ENCODE measurements around the gene MPV17. TPM values are rescaled to one million over a fixed set of nuclear protein-coding genes. Genes with fewer than 3 reads are reported as not detected.
"Not testable (repeated sequence)": the region's sequence is repeated elsewhere in the genome, so short reads cannot be mapped to it uniquely, and the experiment has no call there.

The MPV17 gene
- total RNA-seq: 32.7 and 34.2 TPM in 2 replicates

DNA sequence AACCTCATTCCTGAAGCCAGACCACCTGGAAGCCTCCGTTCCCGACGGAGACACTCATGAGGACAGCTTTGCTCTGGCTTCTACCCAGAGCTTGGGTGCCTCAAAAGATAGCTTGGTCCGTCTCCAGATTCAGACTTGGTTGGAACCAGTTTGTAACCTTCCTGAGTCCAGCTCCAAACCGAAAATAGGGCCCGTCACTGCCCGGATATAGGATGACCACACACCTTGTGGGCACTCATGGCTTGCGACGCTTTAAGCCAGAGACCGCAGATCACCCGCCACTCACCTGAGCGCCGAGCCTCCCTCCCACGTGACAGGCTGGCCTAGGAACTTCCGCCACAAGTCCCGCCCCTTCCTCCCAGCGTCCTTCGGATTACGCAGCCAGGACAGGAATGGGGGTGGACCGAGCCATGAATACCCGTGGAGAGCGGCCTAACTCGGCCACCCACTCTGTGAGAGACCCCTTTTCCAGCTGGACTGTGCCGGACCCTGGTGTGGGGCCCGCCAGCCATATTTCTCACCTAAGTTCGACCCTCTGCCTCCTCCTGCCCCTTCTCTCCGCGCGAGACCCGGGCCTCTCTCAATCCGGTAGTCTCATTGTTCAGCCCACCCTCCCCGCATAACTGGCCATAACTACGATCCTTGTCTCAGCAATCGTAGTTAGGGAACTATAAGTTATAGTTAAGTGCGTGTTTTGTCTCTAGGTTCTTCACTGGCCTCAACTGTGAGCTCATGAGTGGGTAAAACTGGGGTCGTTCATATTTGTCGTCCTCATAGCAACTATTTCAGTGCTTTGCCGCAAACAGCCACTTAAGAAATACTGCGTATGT lies at the start of gene MPV17:
TSS of gene MPV17 (minus strand) at position 332 of the 830 bp plus-strand sequence. CDS start 580 bp downstream, outside the sequence.
- peak; percentile 91 to 96 for DNase-seq (ENCODE audit: low read depth in 2 of 2)

GRCh38 chr2:27370816-27371620 lies 48.1 kb upstream of the MPV17 start:
- peak; percentile 33 to 50 for DNase-seq (ENCODE audit: low read depth in 2 of 2)

DNA sequence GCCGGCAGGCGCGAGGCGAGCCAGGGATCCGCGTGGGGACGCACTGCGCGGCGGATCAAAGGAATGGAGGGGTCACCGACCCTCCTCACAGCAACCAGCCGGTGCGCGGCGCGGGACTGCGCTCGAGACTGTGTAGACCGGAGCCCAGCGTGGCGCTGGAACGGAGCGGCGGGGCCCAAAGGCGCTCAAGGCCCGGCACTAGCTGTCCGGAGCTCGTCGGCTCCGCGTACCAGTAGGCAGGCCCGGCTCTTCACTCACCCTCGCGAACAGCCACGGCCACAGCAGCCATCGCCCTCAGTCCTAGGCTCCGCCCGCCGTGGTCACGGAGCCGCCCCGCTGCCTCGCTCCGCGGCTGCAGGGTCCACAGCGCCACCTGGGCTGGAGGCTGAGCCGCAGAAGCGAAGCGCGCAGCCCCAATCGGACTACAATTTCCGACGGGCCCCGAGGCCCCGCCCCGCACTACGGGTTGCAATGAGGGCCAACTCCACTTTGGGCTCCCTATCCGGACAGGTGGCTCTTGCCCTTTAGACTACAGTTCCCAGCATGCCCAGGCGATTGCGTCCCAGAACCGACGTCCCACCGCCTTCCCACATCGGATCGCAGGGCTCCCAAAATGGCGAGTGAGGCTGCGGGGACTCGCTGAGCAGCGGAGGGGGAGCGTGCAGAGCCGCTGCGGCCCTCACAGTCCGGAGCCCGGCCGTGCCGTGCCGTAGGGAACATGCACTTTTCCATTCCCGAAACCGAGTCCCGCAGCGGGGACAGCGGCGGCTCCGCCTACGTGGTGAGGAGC lies 47.3 kb upstream of the MPV17 start, which contains the start of the genes EIF2B4 and SNX17:
TSS of gene EIF2B4 (minus strand) at position 313 of the 790 bp plus-strand sequence. CDS start at position 289, 24 bp downstream.
TSS of gene SNX17 (plus strand) at position 591 of the 790 bp plus-strand sequence. CDS start at position 719, 128 bp downstream.
- DNase-seq (ENCODE audit: low read depth in 2 of 2): peak; percentile 99

DNA sequence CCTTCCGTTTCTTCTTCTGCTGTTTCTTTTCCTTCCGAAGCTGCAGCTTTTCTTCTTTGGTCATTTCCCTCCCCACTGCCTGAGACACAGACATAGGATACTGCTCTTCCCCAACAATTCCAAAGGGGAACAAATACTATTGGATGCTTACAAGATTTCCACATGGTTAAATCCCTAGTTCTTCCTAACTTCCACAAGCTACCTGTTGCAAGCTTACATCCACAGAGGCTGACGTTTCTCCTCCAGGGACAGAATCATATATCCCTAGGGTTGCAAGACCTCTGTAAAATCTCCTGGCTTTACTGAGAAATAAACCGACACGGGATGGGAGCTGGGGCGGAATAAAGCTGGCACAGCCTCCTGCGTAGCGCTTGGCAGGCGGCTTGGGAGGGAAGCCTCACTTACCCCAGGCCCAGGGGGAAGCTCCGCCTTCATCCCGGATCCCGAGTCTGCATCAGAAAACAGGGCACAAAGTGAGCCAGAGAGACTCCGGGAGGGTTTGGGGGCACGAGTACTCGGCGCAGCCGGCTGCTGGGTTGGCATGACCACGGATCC lies 46.7 kb upstream of the MPV17 start:
- peak; percentile 60 to 70 for DNase-seq (ENCODE audit: low read depth in 2 of 2)

- no peak for DNase-seq (ENCODE audit: low read depth in 2 of 2)
These were observed 41.0 kb upstream of the MPV17 start for GRCh38 chr2:27363933-27364332.

- DNase-seq (ENCODE audit: low read depth in 2 of 2): no peak
These were observed 40.0 kb upstream of the MPV17 start for GRCh38 chr2:27362678-27363420.

- DNase-seq (ENCODE audit: low read depth in 2 of 2): peak; percentile 97
These were observed 33.7 kb upstream of the MPV17 start, which contains the start of gene GTF3C2 for GRCh38 chr2:27356382-27357181. TSS of gene GTF3C2 (minus strand) at chr2:27356764. CDS start at chr2:27343554, 13,210 bp downstream.

DNA sequence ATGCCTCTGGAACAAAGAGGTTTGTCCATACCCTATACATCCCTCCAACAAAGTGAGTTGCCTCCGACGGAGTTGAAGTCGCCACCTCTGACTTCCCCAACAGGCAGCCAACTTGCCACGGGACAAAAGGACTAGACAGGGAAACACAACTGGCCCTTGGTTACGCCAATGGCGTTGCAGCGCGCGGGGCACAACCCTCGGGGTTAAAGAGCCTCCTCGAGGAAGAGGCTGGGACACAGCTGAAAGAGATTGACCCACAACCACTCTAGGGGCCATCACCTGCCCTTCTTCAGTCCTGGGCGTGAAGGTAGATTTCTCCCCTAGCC lies 33.1 kb upstream of the MPV17 start:
- DNase-seq (ENCODE audit: low read depth in 2 of 2): peak; percentile 68 to 74

DNA sequence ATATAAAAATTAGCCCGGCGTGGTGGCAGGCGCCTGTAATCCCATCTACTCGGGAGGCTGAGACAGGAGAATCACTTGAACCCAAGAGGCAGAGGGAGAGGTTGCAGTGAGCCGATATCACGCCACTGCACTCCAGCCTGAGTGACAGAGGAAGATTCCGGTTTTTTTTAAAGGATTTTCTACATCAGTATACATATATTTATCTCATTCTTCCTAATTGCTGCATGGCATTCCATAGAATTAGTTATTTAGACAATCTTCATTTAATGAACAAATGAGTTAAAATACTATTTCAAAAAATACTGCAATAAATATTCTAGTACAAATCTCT lies 31.7 kb upstream of the MPV17 start:
- no peak for DNase-seq (ENCODE audit: low read depth in 2 of 2)

DNA sequence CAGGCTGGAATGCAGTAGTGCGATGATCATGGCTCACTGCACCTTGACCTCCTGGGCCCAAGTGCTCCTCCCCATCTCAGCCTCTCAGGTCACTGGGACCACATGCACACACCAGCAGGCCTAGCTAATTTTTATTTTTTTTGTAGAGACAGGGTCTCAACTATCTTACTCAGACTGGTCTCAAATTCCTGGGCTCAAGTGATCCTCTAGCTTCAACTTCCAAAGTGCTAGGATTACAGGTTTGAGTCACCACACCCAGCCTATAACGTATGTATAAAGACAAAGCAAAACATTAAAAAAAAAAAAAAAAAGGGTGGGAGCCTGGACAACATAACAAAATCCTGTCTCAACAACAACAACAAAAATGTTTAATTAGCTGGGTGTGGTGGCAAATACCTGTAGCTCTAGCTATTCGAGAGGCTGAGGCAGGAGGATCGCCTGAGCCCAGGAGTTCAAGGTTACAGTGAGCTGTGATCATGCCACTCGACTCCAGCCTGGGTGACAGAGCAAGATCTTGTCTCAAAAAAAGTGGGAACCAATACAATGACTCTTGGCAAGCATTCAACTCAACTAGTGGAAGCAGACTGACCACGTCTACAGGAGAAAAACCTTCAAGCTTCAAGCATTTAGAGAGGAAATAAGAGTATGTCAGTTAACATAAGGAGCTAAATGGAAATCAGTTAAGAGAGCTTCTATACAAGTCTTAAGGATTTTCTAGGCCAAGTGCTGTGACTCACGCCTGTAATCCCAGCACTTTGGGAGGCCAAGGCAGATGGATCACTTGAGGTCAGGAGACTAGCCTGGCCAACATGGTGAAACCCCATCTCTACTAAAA lies 31.1 kb upstream of the MPV17 start:
- no peak for DNase-seq (ENCODE audit: low read depth in 2 of 2)

DNA sequence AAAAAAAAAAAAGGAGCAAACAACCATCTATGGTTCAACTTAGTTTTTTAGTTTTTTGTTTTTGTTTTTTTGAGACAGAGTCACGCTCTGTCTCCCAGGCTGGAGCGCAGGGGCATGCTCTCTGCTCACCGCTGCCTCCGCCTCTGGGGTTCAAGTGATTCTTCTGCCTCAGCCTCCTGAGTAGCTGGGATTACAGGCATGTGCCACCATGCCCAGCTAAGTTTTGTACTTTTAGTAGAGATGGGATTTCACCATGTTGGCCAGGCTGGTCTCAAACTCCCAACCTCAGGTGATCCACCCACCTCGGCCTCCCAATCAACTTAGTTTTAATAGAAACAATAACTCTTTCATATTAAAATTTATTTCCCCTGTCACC lies 30.5 kb upstream of the MPV17 start:
- not testable (repeated sequence) for DNase-seq (ENCODE audit: low read depth in 2 of 2)

GRCh38 chr2:27351802-27352598 lies 29.1 kb upstream of the MPV17 start:
- no peak for DNase-seq (ENCODE audit: low read depth in 2 of 2)

- no peak for DNase-seq (ENCODE audit: low read depth in 2 of 2)
These were observed 27.3 kb upstream of the MPV17 start for GRCh38 chr2:27350106-27350693.

- DNase-seq (ENCODE audit: low read depth in 2 of 2): no peak
These were observed 24.7 kb upstream of the MPV17 start for GRCh38 chr2:27347641-27348040.

DNA sequence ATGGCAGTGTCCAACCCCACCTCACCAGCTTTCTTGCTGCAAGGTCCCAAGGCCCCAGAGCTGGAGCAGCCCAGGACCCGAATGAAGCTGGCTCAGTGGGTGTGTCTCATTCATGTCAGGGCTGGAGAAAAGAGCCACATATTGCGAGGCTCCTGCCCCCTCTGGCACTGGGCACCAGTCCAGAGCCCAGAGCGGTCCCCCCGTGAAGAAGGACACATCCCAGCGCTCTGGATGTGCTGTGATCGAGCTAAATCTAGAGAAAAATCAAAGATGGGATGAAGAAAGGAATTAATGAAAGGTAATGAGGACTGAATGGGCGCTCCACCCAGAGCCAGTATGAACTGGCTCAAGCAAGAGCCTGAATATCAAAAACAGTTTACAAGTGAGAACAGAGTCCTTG lies 13.3 kb upstream of the MPV17 start:
- DNase-seq (ENCODE audit: low read depth in 2 of 2): no peak

- DNase-seq (ENCODE audit: low read depth in 2 of 2): no peak
These were observed 12.4 kb upstream of the MPV17 start for GRCh38 chr2:27335311-27335710.

- DNase-seq (ENCODE audit: low read depth in 2 of 2): no peak
These were observed 1.8 kb upstream of the MPV17 start for GRCh38 chr2:27324720-27325119.

Data from lung microvascular endothelial cell (primary cell).